ENCODE data around the gene KIAA1586. TPM values are rescaled to one million over a fixed set of nuclear protein-coding genes. Genes with fewer than 3 reads are reported as not detected.

The KIAA1586 gene
- 4.9 to 6.7 TPM (median 5.2 TPM) in 5 replicates for total RNA-seq (2022; extraction: Qiagen RNA extraction)

GRCh38 chr6:57046332-57047256 lies at the start of gene KIAA1586:
KIAA1586 (plus strand) TSS chr6:57046693; CDS start chr6:57046756, 63 bp downstream.

DNA sequence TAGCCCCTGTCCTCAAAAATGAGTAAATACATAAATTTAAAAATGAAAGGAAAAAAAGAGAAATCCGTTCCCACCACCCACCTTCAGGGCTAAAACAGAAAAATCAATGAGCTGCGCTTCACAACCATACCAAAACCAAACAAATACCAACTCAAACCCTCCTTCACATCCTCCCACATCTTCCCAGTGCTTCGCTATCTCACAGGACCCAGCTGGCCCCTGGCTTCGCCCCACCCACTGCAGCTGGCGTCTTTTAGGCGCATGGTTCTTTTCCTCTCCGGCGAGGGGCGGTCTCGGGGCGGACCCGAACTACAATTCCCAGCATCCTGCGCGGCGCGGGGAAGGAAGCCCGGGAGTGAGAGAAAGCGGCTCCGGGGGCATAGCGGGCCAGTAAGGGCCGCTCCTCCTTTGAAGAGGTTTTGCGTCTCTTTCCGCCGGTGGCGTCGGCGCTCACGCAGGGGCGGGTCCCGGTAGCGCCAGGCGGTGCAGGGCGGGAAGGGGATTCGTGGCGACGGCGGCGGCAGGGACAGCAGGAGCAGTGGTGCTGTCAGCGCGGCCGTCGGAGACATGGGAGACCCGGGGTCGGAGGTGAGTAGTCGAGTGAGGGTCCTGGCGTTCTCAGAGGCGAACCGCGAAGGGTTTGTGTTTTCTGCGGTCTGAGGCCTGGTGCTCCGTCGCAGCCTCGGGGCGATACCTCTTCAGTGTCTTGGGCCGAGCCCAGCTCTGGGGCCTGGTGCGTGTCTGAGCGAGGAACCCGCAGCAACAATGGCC lies 43.4 kb downstream of the KIAA1586 start, which contains the start of gene ZNF451:
ZNF451 (plus strand) TSS at position 502 of the 771 bp plus-strand sequence; CDS start at position 568, 66 bp downstream.

Other genes with a start within 250 kb of the KIAA1586 start
- 0.70 to 0.99 TPM (median 0.87 TPM) in 5 replicates for gene BEND6, start 91.6 kb upstream of the KIAA1586 start, total RNA-seq (2022; extraction: Qiagen RNA extraction)
- gene ZNF451, start 43.5 kb downstream of the KIAA1586 start, total RNA-seq (2022; extraction: Qiagen RNA extraction): 7.7 to 9.3 TPM (median 8.7 TPM) in 5 replicates
- 6.9 to 7.7 TPM (median 7.5 TPM) in 5 replicates for gene BAG2, start 125.6 kb downstream of the KIAA1586 start, total RNA-seq (2022; extraction: Qiagen RNA extraction)
- 7.1 to 8.5 TPM (median 7.9 TPM) in 5 replicates for gene RAB23, start 175.6 kb downstream of the KIAA1586 start, total RNA-seq (2022; extraction: Qiagen RNA extraction)

All from A549 treated with Mapracorat at 1 μM for 4 hours (cell line).